ENCODE data around the gene TRIP12.
"Not testable (repeated sequence)": the region's sequence is repeated elsewhere in the genome, so short reads cannot be mapped to it uniquely, and the experiment has no call there.

TRIP12 gene

DNA sequence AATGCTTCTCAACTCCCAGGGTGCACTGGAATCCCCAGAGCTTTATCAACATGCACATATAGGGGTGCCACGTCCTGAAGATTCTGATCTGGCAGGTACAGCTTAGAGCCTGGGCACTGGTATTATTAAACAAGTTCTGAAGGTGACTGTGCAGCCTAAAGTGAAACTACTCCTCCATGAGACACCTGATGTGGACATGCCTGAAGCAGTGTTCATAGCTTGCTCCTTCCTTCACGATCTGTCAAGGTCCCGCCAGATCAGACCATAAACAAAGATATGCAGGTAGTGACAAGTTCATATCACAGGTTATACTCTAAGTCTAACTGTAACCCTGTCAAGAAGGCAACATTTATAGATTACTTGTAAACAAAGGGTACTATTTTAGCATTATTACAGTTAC is 142.2 kb downstream of the TRIP12 start:
- no peak for DNase-seq

DNA sequence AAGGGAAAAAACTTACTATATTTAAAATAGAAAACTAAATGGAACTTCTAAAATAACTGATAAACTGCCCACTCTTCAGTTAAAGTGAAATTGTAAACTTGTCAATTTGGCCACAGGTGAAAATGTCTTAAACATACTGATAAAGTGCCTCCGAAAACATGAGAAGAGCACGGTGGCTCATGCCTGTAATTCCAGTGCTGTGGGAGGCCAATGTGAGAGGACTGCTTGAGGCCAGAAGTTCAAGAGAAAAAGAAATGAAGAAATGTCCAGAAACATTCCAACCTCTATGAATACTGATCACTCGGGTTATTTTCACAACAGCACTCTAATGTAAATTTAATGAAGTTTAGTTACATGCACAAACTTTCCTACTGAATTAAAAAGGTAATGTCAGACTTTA is 144.1 kb downstream of the TRIP12 start:
- DNase-seq, result no peak

GRCh38 chr2:229775614-229776313 is 146.0 kb downstream of the TRIP12 start:
- no peak for DNase-seq

GRCh38 chr2:229774237-229774636 is 147.6 kb downstream of the TRIP12 start:
- DNase-seq, result no peak

GRCh38 chr2:229768235-229768634 is 153.6 kb downstream of the TRIP12 start:
- DNase-seq, result no peak

GRCh38 chr2:229765721-229766120 is 156.1 kb downstream of the TRIP12 start:
- no peak for DNase-seq

GRCh38 chr2:229761663-229762062 is 160.1 kb downstream of the TRIP12 start:
- no peak for DNase-seq

DNA sequence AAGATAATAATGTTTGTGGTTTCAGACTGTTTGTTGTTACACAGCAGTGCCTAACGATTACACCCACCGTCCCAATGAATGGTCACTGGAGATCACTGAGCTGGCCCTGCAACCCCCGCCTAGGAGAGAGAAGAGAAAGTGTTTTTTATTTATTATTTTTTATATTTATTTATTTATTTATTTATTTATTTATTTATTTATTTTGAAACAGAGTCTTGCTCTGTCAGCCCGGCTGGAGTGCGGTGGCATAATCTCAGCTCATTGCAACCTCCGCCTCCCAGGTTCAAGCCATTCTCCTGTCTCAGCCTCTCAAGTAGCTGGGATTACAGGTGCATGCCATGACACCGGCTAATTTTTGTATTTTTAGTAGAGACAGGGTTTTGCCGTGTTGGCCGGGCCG is 164.3 kb downstream of the TRIP12 start:
- DNase-seq, result not testable (repeated sequence)

DNA sequence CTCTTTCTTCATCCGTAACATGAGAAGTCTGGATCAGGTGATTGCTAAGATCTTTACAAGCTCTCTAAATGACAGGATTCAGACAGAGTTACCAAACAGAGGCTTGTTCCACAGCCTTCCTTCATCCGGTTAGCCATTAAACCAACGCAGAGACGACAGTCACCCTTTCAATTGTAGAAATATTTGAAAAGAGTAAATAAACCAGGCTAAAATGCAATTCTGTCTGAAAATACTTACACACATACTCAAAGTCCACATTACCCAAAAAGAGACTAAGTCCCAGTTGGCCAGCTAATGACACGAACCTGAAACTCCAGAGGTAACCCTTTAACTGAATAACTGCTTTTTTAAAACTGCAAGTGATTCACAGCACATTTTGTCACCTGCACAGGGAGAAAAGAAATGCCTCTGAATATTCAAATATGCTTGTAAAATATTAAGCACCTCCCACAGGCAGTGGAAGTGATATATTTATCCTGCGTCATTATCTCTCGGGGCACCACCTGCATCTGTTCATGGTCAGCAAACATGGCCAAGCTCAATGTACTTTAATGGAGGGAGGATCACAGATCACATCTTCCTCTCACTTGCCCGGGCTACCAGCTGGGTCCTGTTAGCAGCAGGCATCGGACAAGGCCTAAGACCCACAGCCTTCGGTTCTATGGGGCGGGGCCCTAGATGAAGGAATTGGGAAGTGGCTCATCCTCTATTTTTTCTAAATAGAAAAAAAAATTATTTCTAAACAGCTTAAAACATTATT is 168.7 kb downstream of the TRIP12 start:
- no peak for DNase-seq

GRCh38 chr2:229749779-229750178 is 172.0 kb downstream of the TRIP12 start:
- DNase-seq, result no peak

- DNase-seq, result no peak
Measured at GRCh38 chr2:229748950-229749349, 172.9 kb downstream of the TRIP12 start.

- DNase-seq, result not testable (repeated sequence)
Measured at GRCh38 chr2:229742691-229743090, 179.1 kb downstream of the TRIP12 start.

DNA sequence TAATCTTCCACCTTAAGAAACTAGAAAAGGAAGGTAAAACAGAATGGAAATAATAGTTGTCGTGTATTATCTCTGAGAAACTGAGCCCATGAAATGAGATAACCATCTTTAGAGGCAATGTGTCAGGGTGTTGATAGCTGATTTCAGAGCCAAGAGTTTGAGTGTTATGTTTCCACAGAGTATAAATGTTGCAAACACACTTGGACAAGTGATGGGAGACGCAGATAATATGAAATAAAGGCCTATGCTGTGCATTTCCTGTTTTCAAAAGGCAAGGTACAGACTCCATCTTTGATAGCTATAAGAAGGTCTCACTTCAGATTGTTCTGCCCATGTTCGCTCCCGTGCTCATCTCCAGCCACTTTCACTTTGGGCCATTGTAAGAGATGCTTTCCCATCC is 181.5 kb downstream of the TRIP12 start:
- DNase-seq, result no peak

GRCh38 chr2:229738024-229738625 is 183.7 kb downstream of the TRIP12 start:
- no peak for DNase-seq

- DNase-seq, result no peak
Measured at GRCh38 chr2:229734410-229734809, 187.4 kb downstream of the TRIP12 start.

GRCh38 chr2:229733611-229734245 is 188.1 kb downstream of the TRIP12 start:
- no peak for DNase-seq

- no peak for DNase-seq
Measured at GRCh38 chr2:229732897-229733296, 188.9 kb downstream of the TRIP12 start.

- no peak for DNase-seq
Measured at GRCh38 chr2:229731916-229732315, 189.9 kb downstream of the TRIP12 start.

GRCh38 chr2:229731363-229731762 is 190.4 kb downstream of the TRIP12 start:
- DNase-seq, result no peak

DNA sequence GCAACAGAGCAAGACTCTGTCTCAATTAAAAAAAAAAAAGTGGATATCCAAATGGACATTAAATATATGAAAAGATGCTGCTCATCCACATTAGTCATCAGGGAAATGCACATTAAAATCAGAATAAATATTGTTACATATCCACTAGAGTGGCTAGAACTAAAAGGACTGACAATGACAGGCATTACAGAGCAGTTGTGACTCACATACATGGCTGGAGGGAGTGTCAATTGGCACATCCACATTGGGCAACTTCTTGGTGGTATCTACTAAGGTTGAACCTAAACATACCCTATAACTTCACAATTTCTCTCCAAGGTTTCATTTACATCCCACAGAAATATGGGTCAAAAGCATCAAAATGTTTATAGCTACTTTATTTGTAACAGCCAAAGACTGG is 193.4 kb downstream of the TRIP12 start:
- DNase-seq, result no peak

DNA sequence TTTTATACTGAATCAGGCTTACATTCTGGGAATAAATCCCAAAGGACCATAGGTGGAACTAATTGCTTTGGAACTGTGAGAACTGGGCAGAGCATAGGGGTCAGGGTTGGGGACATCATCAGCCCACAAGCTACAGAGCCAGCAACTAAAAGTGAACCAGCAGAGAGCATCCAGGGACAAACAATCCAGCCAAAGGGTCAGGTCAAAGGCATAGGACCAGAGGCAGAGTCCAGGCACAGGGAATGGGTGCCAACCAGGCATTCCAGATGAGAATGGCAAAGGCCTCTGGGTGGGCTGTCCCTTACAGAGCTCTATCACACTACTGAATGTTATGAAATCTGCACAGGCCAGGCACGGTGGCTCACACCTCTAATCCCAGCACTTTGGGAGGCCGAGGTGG is 195.2 kb downstream of the TRIP12 start:
- DNase-seq, result no peak

All from nucleus accumbens (tissue), 56 donors.